LHCN-M2 (cell line): ENCODE results near the gene MAP2K5. TPM values are rescaled to one million over a fixed set of nuclear protein-coding genes. Genes with fewer than 3 reads are reported as not detected.

ENCODE experiments used
- DNase-seq: peaks from one replicate; pipeline ENCODE4 v3.0.0-alpha.2; 2012; ENCODE audit warnings: low read depth
- total RNA-seq: library from RNA; depleted of rRNA; stranded (reverse); fragments of >200 nt; gene quantifications from 2 replicates; pipeline ENCODE4 v1.2.3, GENCODE V29; 2014

The MAP2K5 gene
- total RNA-seq, 1 experiment from 2014 or later: 4.2 TPM

GRCh38 chr15:67558502-67558901 lies 16.0 kb downstream of the MAP2K5 start:
- DNase-seq: no peak

- no peak for DNase-seq
These were observed 16.7 kb downstream of the MAP2K5 start for GRCh38 chr15:67559158-67559557.

DNA sequence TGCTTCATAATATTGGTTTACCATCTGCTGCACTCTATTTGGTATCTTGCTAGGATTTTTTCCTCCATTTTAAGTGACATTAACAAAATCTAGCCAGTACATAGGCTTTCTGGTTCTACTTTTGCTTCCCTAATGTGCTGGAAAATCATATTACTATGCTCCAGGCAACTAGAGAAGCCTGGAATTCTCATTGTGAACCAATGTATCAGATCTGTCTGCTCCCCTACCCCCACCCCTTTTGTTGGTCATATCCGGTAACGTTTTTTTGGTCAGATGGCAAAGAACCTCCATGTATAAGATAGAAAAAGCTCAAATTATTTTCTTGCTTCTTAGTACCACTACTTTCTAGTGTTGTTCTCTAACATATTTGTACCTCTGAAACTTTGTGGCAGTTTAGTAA lies 17.1 kb downstream of the MAP2K5 start:
- DNase-seq: no peak

GRCh38 chr15:67560320-67560719 lies 17.8 kb downstream of the MAP2K5 start:
- DNase-seq: no peak

GRCh38 chr15:67563092-67563491 lies 20.6 kb downstream of the MAP2K5 start:
- DNase-seq: no peak

DNA sequence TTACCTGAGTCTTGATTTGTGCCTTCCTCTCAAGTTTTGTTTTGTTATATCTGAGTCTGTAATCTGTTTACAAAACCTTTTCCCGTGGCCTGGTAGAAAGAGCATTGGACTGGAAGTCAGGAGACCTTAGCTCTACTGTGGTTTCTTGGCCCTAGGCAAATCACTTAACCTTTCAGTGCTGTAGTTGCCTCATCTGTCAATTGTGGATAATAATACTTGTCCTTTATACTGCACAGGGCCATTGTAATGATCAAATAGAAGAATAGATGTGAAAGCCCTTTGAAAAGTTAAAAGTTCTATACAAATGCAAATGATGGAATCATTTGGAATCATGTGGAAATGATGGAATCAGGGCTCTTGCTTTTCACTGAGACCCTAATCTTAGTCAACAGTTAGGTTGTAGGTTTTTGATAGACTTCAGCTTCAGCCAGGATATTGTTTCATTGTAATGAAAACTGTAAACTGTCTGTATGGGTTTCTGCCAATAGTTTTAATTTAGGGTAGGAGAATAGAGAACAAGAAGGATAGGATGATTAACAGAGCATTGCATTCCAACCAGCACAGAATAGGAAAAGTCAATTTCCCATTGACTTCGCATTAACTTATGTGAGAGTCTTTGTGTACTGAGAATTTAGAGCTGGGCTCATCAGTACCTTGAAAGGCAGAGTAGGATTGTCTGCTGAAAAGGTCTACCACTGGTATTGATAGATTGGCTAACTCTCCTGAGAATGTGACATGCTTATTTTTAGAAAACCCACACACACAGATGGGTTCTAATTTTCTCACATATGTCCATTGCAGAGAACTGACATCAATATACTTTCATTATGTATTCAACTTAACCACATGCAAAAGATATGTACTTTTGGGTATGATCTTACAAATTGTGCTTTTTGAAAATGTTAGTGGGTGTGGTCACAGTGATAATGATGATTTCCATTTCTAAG lies 21.8 kb downstream of the MAP2K5 start:
- no peak for DNase-seq

DNA sequence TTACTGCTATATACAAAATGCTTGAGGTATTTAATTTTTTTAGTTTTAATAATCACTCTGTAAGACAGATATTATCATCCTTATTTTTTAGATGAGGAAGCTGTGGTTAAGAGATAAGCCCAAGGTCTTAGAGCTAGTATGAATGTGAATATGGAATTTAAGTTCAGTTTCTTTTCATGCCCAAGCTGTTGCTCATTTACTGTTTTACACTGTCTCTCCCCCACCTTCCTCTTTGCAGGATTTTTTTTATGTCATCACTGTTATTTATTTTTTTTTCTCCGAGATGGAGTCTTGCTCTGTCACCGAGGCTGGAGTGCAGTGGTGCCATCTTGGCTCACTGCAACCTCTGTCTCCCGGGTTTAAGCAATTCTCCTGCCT lies 22.5 kb downstream of the MAP2K5 start:
- DNase-seq: no peak

GRCh38 chr15:67569668-67570067 lies 27.2 kb downstream of the MAP2K5 start:
- no peak for DNase-seq

DNA sequence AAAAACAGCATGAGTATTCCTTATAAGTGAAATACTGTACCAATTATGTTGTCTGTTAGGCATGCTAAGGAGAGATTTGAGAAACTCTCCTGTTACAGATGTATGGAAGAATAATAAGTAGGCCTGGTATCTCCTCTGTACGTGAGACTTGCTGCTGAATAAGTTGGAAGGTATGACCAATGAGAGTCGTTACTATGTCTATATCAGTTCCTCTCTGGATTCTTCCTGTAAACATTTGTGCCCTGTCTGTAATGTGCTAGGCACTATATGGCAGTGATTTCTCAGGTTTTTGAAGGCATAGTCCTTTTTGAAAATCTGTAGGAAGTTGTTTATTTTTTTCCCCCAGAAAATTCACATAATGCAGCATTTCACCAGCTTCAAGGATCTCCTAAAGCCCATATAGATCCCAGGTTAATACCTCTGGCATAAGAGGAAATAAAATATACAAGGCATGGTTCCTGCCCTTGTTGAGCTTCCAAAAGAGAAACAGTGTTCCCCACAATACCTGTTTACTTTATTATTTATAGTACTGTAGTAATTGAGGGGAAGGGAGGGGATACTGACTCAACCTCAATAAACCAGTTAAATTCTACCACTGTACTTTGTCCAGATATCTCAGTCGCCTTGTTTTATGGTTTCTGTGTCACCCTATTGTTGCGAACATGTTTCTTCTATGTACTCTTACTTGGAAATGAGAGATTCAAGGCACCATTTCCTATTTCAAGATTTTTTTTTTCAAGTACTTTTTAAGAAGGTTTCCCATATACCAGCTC lies 28.6 kb downstream of the MAP2K5 start:
- DNase-seq: no peak

DNA sequence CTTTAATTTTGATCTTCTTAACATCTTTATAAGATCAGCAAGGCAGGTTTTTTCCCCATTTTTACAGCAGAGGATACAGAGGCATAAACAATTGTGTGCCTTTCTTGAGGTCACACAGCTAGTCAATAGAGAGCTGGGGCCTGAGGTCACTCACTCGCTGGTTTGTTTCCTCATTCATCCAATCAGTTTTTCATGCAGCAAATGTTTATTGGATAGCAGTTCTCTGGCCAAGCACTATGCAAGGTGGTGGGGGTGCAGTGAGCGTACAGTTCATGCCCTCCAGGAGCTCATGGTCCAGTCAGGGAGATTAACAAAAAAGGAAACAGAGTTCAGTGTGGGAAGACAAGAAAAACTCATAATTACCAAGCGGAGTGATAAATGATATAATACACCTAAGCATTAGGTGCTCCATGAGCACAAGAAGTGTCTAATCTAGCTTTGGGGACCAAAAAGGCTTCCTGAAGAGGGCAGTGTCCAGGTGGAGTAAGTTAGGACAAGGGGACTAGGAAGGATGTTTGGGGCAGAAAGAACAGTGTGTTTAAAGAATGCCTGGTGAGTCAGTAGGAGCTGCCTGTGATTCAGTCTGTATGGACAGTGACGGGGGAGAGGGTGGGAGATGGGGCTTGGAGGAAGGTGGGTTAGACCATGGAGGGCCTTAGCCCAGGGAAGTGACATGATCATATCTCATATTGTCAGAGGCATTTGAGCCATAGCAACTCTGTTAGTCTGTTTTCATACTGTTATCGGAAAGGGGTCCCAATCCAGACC lies 29.3 kb downstream of the MAP2K5 start:
- DNase-seq: no peak

- DNase-seq: no peak
These were observed 30.7 kb downstream of the MAP2K5 start for GRCh38 chr15:67573194-67573593.

GRCh38 chr15:67575039-67575502 lies 32.6 kb downstream of the MAP2K5 start:
- no peak for DNase-seq

GRCh38 chr15:67578020-67578600 lies 35.6 kb downstream of the MAP2K5 start:
- no peak for DNase-seq

DNA sequence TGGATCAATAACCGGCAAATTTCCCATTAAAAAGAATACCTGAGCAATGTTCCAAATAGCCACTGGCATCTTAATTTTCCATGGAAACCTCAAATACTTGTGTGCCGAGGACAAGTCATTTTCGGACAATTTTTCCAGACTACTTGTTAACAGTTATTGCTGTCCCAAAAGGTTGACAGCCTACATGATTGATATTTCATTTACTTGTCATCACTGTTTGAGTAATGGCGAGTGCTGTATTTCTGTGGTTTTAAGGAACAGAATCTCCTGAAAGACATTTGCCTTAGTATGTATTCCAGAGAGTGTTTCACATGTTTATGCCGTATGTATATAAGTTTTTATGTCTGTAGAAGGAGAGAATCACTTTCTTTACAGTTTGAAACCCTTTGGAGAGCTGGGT lies 36.7 kb downstream of the MAP2K5 start:
- DNase-seq: no peak

- DNase-seq: no peak
These were observed 37.5 kb downstream of the MAP2K5 start for GRCh38 chr15:67579967-67580366.

- DNase-seq: no peak
These were observed 41.7 kb downstream of the MAP2K5 start for GRCh38 chr15:67584157-67584556.

DNA sequence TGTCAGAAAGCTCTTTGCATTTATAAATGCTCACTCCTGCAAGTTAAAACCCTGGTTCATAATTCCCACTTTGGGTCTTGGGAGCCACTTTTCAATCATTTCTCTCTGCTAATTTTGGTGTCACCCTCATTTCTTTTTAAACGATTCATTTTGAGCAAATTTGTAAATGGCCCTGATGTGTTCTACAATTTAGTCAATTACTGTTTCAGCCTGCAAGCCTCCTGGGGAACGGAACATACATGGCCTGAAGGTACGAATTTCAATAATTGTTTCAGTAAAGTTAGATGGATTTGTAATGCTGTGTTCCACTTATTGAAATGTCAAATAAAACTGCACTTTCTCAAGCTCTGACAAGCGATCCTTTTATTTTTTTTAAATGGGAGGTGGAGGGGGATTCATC lies 43.2 kb downstream of the MAP2K5 start:
- no peak for DNase-seq

DNA sequence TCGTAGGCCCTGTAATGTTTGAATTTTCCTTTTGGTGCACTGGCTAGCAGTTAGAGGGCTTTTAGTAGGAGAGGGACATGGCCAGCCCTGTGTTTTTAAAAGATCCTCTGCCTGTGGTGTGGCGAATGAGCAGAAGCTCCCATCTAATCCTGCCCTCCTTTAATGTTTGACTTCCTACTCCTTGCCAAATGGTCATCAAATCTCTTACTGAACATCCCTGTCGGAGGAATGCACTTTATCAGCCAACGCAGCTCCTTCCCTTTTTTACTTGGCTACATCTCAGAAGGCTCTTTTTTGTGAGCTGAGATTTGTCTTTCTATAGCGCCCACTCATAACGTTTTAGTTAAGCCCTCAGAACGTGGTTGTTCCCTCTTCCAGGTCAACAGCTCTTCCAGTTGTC lies 44.8 kb downstream of the MAP2K5 start:
- DNase-seq: no peak

DNA sequence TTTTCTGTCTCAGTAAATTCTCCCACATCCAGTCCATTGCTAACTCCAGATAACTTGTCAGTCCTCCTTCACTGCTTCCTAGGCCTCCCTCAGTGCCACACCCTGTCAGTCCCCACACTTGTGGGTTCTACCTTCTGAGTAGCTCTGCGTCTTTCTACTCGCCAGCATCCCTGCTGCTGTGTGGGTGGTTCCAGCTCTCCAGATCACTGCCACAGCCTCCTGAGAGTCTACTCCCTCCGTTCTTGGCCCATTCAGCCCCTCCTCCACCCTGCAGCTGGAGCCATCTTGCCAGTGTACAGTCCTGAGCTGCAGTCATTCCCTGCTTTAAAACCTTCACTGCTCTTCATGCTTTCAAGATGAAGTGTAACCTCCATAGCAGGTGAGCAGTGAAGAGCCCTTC lies 45.3 kb downstream of the MAP2K5 start:
- DNase-seq: no peak

- DNase-seq: no peak
These were observed 47.7 kb downstream of the MAP2K5 start for GRCh38 chr15:67590191-67590590.

GRCh38 chr15:67592245-67592644 lies 49.7 kb downstream of the MAP2K5 start:
- no peak for DNase-seq

DNA sequence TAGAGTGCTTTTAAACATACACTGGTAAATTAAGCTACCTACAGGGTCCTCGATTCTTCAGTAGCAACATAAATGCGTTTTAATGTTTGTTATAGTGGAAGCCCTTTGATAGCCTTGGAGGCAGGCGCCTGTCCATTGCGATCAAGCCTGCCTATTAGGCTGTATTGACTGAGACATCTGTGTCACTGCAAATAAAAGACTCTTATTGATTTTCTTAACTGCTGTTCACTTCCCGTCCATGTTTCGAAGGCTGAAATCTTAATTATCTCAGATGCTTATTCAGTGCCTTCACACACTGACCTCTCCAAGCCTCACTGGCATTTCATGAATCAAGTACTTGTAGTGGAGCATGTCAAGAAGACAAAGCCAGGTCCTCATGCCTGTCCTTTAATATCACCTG lies 51.1 kb downstream of the MAP2K5 start:
- no peak for DNase-seq
